HepG2 (cell line): ENCODE measurements around the gene ABCF1. TPM values are rescaled to one million over a fixed set of nuclear protein-coding genes. Genes with fewer than 3 reads are reported as not detected.

Experiments
- ARID2 ChIP-seq: sonication (generic); formaldehyde crosslinking; IDR thresholded peaks from 2 replicates; pipeline ENCODE4 v1.8.1; 2022; ENCODE audit warnings: mild to moderate bottlenecking, missing genetic modification reagents, borderline replicate concordance
- ATF7 ChIP-seq, 2 experiments: fragments of 450-650 bp in 1 of 2; sonication (generic) in 1 of 2; formaldehyde crosslinking in 1 of 2; IDR thresholded peaks; 2 replicates each; pipeline versions ENCODE4 v1.4.0 to v1.6.1; 2016 to 2020; ENCODE audit warnings: antibody characterized with exemption in 1 of 2, mild to moderate bottlenecking in 1 of 2, missing genetic modification reagents in 1 of 2
- FOXP1 ChIP-seq, 2 experiments: fragments of 450-650 bp in 1 of 2; IDR thresholded peaks; 2 replicates each; pipeline ENCODE4 v1.6.1; 2017 to 2018; ENCODE audit warnings: antibody characterized with exemption in 1 of 2
- HMGA1 ChIP-seq: sonication (generic); formaldehyde crosslinking; conservative IDR thresholded peaks from 2 replicates; pipeline ENCODE4 v1.4.0; 2020; ENCODE audit warnings: missing genetic modification reagents
- NR2F6 ChIP-seq, 2 experiments: IDR thresholded peaks; 2 replicates each; pipeline ENCODE4 v1.6.1; 2016; ENCODE audit warnings: antibody characterized with exemption in 1 of 2, mild to moderate bottlenecking in 1 of 2
- RFX3 ChIP-seq: IDR thresholded peaks from 2 replicates; pipeline ENCODE4 v1.6.1; 2016; ENCODE audit warnings: missing biosample characterization, missing genetic modification reagents
- SCMH1 ChIP-seq: sonication (generic); formaldehyde crosslinking; IDR thresholded peaks from 2 replicates; pipeline ENCODE4 v1.9.0; 2021; ENCODE audit warnings: missing genetic modification reagents, mild to moderate bottlenecking, borderline replicate concordance
- SMAD3 ChIP-seq: sonication (generic); formaldehyde crosslinking; IDR thresholded peaks from 2 replicates; pipeline ENCODE4 v1.4.0; 2020; ENCODE audit warnings: missing genetic modification reagents
- polyA plus RNA-seq, 8 experiments: library from polyadenylated mRNA; depleted of rRNA in 3 of 8; stranded (reverse) in 7 of 8; unstranded in 1 of 8; fragments of >200 nt; fragmentation: Illumina TruSeq in 4 of 8; extraction: Trizol in 4 of 8; gene quantifications; 2 replicates each; pipeline versions ENCODE4 v1.2.1 to v1.2.3, GENCODE V29; 2011 to 2016; ENCODE audit warnings: low read depth in 4 of 8, missing spikeins in 1 of 8, mixed read lengths in 1 of 8; ENCODE audit not compliant: insufficient read depth in 1 of 8
- total RNA-seq, 5 experiments: library from RNA; depleted of rRNA; stranded (reverse); fragments of >200 nt; fragmentation: Illumina TruSeq; extraction: Trizol; gene quantifications; 2 replicates each; pipeline ENCODE4 v1.2.3, GENCODE V29; 2016; ENCODE audit warnings: low read depth in 1 of 5
- TF ChIP-seq, protein P1 (sequence below): sonication (generic); formaldehyde crosslinking; IDR thresholded peaks from 2 replicates; pipeline ENCODE4 v1.4.0; 2020; ENCODE audit warnings: mild to moderate bottlenecking, missing genetic modification reagents
- TF ChIP-seq, protein P2 (sequence below): sonication (generic); formaldehyde crosslinking; IDR thresholded peaks from 2 replicates; pipeline ENCODE4 v1.8.0; 2022; ENCODE audit warnings: mild to moderate bottlenecking, missing genetic modification reagents, moderate library complexity

The ABCF1 gene
- total and polyA plus RNA-seq, 2 of the 13 experiments (the other 11 are each of a cell fraction or from before 2014, with no cell fraction given): 25.4 to 98.9 TPM

DNA sequence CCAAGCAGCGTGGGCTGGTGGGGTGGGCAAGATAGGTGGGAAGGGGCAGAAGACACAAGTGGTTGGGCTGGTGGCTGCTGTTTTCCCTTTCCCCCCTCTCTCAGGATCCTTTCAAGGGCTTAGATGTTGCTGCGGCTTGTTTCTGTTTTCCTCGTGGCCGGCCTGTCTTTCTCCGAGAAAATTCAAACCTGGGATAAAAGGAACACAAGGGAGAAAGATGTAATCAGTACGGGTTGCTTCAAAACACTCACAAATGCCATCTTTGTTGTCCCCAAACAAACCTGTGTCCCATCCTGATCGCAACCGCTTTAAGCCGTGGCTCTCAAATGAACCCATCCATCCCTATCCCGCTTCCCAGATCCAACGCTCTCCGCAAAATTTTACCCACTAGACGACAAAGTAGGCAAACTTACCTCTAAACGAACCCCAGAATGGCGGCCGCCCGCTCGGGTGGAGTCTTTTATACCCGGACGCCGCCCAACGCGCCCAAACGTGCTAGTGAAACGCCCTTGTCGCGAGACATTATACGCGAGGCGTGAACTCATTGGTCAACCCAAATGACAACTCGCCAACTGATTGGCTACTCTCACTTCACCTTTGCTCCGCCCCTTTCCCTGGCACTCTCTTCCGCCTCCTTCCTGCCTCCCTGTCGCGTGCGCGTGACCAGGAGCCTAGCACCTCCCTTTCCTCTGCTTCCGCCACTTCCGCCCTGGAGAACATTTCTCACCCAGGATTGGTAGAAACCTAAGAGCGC lies 45.7 kb downstream of the ABCF1 start, which contains the start of gene PPP1R10 (continued):
- TF ChIP-seq, protein P1, sequence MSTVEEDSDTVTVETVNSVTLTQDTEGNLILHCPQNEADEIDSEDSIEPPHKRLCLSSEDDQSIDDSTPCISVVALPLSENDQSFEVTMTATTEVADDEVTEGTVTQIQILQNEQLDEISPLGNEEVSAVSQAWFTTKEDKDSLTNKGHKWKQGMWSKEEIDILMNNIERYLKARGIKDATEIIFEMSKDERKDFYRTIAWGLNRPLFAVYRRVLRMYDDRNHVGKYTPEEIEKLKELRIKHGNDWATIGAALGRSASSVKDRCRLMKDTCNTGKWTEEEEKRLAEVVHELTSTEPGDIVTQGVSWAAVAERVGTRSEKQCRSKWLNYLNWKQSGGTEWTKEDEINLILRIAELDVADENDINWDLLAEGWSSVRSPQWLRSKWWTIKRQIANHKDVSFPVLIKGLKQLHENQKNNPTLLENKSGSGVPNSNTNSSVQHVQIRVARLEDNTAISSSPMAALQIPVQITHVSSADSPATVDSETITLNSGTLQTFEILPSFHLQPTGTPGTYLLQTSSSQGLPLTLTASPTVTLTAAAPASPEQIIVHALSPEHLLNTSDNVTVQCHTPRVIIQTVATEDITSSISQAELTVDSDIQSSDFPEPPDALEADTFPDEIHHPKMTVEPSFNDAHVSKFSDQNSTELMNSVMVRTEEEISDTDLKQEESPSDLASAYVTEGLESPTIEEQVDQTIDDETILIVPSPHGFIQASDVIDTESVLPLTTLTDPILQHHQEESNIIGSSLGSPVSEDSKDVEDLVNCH: no peak
- TF ChIP-seq NR2F6 (IDR thresholded peaks at IDR 0.05) (no peak), NR2F6 (CRISPR knock-in tag; IDR thresholded peaks at IDR 0.05) (peak; percentile 23; the same call in 1 of the 2 replicates), FOXP1 (IDR thresholded peaks at IDR 0.05) (no peak), FOXP1 (CRISPR knock-in tag; IDR thresholded peaks at IDR 0.05) (no peak), ARID2 (CRISPR knock-in tag) (peak; percentile 21; the same call in 1 of the 2 replicates), RFX3 (no peak), HMGA1 (CRISPR knock-in tag) (no peak), SCMH1 (CRISPR knock-in tag) (no peak), SMAD3 (no peak), ATF7 (IDR thresholded peaks at IDR 0.05) (peak; percentile 6; the same call in 1 of the 2 replicates), ATF7 (CRISPR knock-in tag; IDR thresholded peaks at IDR 0.05) (no peak)
- TF ChIP-seq, protein P2, sequence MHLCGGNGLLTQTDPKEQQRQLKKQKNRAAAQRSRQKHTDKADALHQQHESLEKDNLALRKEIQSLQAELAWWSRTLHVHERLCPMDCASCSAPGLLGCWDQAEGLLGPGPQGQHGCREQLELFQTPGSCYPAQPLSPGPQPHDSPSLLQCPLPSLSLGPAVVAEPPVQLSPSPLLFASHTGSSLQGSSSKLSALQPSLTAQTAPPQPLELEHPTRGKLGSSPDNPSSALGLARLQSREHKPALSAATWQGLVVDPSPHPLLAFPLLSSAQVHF (CRISPR knock-in tag): no peak
